Mucosa of descending colon (tissue), 3 donors: ENCODE data around the gene STS. TPM values are rescaled to one million over a fixed set of nuclear protein-coding genes. Genes with fewer than 3 reads are reported as not detected.

Experiments used
- ATAC-seq: fragments of 200-7000 bp; cut with Tn5 transposase; one replicate; pipeline ENCODE4 v1.9.1; 2020; ENCODE audit warnings: mild to moderate bottlenecking, moderate library complexity
- DNase-seq, 3 donors: peaks; one replicate each; pipeline ENCODE4 v3.0.0-alpha.2; 2020
- H3K36me3 ChIP-seq: fragments of 200-600 bp; one replicate; pipeline ENCODE4 v1.8.0; 2021; ENCODE audit warnings: low read depth, mild to moderate bottlenecking
- H3K4me1 ChIP-seq: fragments of 200-600 bp; one replicate; pipeline ENCODE4 v1.8.0; 2021; ENCODE audit warnings: low read depth, mild to moderate bottlenecking
- H3K4me3 ChIP-seq: fragments of 200-600 bp; one replicate; pipeline ENCODE4 v1.8.0; 2021; ENCODE audit warnings: mild to moderate bottlenecking
- H3K9me3 ChIP-seq: fragments of 200-600 bp; one replicate; pipeline ENCODE4 v1.8.0; 2021; ENCODE audit warnings: mild to moderate bottlenecking
- intact Hi-C, 2 donors: fragments of 100-400 bp; cut with DNase I in 1 of 2; cut with micrococcal nuclease in 1 of 2; formaldehyde crosslinking; loops; one replicate each; pipeline versions ENCODE4 v1.11.0 to v1.11.1; 2022; cut with DNase I, micrococcal nuclease
- long read RNA-seq, 2 donors: library from polyadenylated mRNA; unstranded; transcript quantifications; one replicate each; pipeline ENCODE4 v2.0.0, GENCODE V29; 2019 to 2021
- total RNA-seq, 3 donors: library from RNA; stranded (reverse); fragmentation: NEBNext Ultra II Directional in 2 of 3; extraction: Animal tissue kit (Norgen Biotek cat#: 25700) in 2 of 3; gene quantifications; one replicate each; pipeline versions ENCODE4 v1.2.1 to v1.2.4, GENCODE V29; 2021 to 2023
- TF ChIP-seq, protein P1 (sequence below): fragments of 200-600 bp; IDR thresholded peaks from one replicate; pipeline ENCODE4 v1.8.0; 2022; ENCODE audit warnings: antibody characterized with exemption, mild to moderate bottlenecking
- donor health status: DM: no; HTN: no; CAD: no; lungs with moderate emphysema.
- donor health status: DM: no; HTN: no; CAD: no.
- donor health status: DM: no; HTN: yes; CAD: no.

Gene STS, protein sequence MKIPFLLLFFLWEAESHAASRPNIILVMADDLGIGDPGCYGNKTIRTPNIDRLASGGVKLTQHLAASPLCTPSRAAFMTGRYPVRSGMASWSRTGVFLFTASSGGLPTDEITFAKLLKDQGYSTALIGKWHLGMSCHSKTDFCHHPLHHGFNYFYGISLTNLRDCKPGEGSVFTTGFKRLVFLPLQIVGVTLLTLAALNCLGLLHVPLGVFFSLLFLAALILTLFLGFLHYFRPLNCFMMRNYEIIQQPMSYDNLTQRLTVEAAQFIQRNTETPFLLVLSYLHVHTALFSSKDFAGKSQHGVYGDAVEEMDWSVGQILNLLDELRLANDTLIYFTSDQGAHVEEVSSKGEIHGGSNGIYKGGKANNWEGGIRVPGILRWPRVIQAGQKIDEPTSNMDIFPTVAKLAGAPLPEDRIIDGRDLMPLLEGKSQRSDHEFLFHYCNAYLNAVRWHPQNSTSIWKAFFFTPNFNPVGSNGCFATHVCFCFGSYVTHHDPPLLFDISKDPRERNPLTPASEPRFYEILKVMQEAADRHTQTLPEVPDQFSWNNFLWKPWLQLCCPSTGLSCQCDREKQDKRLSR
- total RNA-seq = 10 to 100 TPM in 2 of 3 donors, 1 to 10 TPM in 1; 8.1 to 19.3 (median 12.9) TPM
- long read RNA-seq, donor 1, partial matches to known transcripts = 1 of 7 reads
- long read RNA-seq, donor 1, other reads (novel, unspliced or antisense) = 6 of 7 reads
- long read RNA-seq, donor 2, partial matches to known transcripts = 1 of 2 reads
- long read RNA-seq, donor 2, other reads (novel, unspliced or antisense) = 1 of 2 reads

DNA sequence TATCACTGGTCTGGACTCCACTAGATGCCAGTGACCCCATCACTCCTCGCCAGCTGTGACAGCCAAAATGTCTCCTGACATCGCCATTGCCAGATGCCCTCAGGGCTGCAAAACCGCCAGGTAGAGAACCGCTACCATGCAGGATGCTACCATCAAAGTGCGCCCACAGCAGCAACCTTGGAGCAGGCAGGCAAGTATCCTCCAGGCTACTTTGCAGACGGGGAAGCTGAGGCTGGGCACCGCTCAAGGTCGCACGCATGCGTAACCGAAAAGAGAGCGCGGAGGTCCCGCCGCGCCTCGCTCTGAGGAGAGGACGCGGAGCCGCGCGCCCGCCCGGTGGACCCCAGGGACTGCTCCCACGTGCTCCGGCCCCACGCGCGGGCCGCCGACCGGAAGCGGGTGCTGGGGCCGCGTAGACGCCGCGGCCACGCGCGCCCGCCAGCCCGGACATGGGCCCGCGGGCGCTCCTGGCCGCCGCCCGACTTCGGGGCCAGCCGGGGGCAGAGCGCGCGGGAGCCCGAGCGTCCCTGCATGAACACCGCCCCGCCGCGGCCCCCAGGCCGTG lies at the start of gene STS:
TSS of gene STS (plus strand) at position 300 of the 565 bp plus-strand sequence. CDS start 105,488 bp downstream, outside the sequence.
- Histone ChIP-seq H3K9me3 (no peaks in the 10 kb centered on the region), H3K36me3 (no peaks in the 10 kb centered on the region), H3K4me1 (no peaks in the 10 kb centered on the region), H3K4me3 (peak within 1 kb of the TSS; percentile 34)
- peak; percentile 64 for ATAC-seq
- DNase-seq = peak; percentile 34 to 78 (median 62)
- intact Hi-C loops = no loop called here
- TF ChIP-seq, protein P1, sequence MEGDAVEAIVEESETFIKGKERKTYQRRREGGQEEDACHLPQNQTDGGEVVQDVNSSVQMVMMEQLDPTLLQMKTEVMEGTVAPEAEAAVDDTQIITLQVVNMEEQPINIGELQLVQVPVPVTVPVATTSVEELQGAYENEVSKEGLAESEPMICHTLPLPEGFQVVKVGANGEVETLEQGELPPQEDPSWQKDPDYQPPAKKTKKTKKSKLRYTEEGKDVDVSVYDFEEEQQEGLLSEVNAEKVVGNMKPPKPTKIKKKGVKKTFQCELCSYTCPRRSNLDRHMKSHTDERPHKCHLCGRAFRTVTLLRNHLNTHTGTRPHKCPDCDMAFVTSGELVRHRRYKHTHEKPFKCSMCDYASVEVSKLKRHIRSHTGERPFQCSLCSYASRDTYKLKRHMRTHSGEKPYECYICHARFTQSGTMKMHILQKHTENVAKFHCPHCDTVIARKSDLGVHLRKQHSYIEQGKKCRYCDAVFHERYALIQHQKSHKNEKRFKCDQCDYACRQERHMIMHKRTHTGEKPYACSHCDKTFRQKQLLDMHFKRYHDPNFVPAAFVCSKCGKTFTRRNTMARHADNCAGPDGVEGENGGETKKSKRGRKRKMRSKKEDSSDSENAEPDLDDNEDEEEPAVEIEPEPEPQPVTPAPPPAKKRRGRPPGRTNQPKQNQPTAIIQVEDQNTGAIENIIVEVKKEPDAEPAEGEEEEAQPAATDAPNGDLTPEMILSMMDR = no peak

DNA sequence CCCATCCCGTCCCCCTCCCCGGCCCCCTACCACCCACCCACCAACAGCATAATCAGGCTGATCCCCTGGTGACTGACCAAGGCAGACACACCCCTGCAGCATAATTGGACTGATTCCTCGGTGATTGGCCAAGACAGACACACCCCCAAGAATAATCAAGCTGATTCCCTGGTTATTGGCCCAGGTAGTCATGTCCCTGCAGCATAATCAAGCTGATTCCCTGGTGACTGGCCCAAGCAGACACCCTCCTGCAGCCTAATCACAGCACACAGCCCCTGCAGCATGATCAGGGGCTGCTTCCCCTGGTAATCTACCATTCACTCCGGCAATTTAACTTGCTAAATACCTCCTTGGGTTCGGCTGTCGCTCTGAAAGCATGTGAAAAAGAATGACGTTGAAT lies 47.5 kb upstream of the STS start:
- TF ChIP-seq, protein P1 = no peak
- Histone ChIP-seq H3K9me3 (no peaks in the 10 kb centered on the region), H3K4me3 (no peak overlapping the region), H3K4me1 (no peaks in the 10 kb centered on the region), H3K36me3 (no peaks in the 10 kb centered on the region)
- DNase-seq (no peak), ATAC-seq (no peak)
- intact Hi-C loops = no loop called here

DNA sequence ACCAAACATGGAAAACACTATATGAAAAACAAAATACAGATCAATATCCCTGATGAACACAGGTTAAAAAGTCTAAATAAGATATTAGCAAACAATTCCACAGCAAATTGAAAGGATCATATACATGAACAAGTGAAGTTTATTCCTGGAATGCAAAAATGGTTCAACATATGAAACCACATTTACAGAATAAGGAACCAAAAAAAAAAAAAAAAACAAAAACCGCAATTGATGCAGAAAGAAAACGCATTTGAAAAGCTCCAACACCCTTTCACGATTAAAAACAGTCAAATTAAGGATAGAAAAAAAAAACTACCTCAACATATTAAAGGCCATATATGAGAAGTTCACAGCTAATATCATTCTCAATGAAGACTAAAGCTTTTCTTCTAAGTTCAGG lies 45.4 kb upstream of the STS start:
- ATAC-seq = no peak
- intact Hi-C loops = no loop called here

GRCh38 chrX:7106649-7107048 lies 40.9 kb upstream of the STS start:
- DNase-seq (no peak), ATAC-seq (no peak)
- intact Hi-C loops = no loop called here
- no peaks in the 10 kb centered on the region for H3K4me1 ChIP-seq
- H3K9me3 ChIP-seq = no peaks in the 10 kb centered on the region
- H3K36me3 ChIP-seq = no peaks in the 10 kb centered on the region
- TF ChIP-seq, protein P1 = no peak
- no peak overlapping the region for H3K4me3 ChIP-seq

More for the DNA sequence above, 45.4 kb upstream of the STS start:
- no peak overlapping the region for H3K4me3 ChIP-seq
- no peaks in the 10 kb centered on the region for H3K36me3 ChIP-seq
- no peaks in the 10 kb centered on the region for H3K4me1 ChIP-seq
- DNase-seq = no peak
- no peaks in the 10 kb centered on the region for H3K9me3 ChIP-seq
- TF ChIP-seq, protein P1 = no peak

GRCh38 chrX:7108030-7108429 lies 39.5 kb upstream of the STS start:
- no peak for DNase-seq
- no peak overlapping the region for H3K4me3 ChIP-seq
- H3K9me3 ChIP-seq = no peaks in the 10 kb centered on the region
- H3K36me3 ChIP-seq = no peaks in the 10 kb centered on the region
- intact Hi-C loops = no loop called here
- ATAC-seq = peak; percentile 68
- H3K4me1 ChIP-seq = no peaks in the 10 kb centered on the region
- TF ChIP-seq, protein P1 = no peak
